Ishikawa (cell line): Measurements from ENCODE around the gene ENO1.
A peak's percentile ranks its signal among the peaks of the same experiment; 100 is the strongest.

ENCODE experiments used
- CEBPB ChIP-seq: IDR thresholded peaks from 2 replicates; pipeline ENCODE4 v1.6.1; 2012
- CREB1 ChIP-seq: IDR thresholded peaks from 2 replicates; pipeline ENCODE4 v1.6.1; 2012; ENCODE audit warnings: low read depth
- EGR1 ChIP-seq: IDR thresholded peaks from 2 replicates; pipeline ENCODE4 v1.6.1; 2012
- EP300 ChIP-seq: IDR thresholded peaks from 2 replicates; pipeline ENCODE4 v1.6.1; 2012; ENCODE audit warnings: borderline replicate concordance
- FOXM1 ChIP-seq: IDR thresholded peaks from 2 replicates; pipeline ENCODE4 v1.6.1; 2012; ENCODE audit warnings: low read depth, borderline replicate concordance
- NFIC ChIP-seq: IDR thresholded peaks from 2 replicates; pipeline ENCODE4 v1.6.1; 2012
- RAD21 ChIP-seq: IDR thresholded peaks from 2 replicates; pipeline ENCODE4 v1.6.1; 2012; ENCODE audit warnings: low read depth
- TAF1 ChIP-seq: IDR thresholded peaks from 2 replicates; pipeline ENCODE4 v1.6.1; 2012; ENCODE audit warnings: low read depth, mild to moderate bottlenecking
- TCF12 ChIP-seq: IDR thresholded peaks from 2 replicates; pipeline ENCODE4 v1.6.1; 2012; ENCODE audit warnings: low read depth
- TEAD4 ChIP-seq: IDR thresholded peaks from 2 replicates; pipeline ENCODE4 v1.6.1; 2012
- YY1 ChIP-seq: IDR thresholded peaks from 2 replicates; pipeline ENCODE4 v1.6.1; 2012; ENCODE audit warnings: low read depth
- ZBTB7A ChIP-seq: IDR thresholded peaks from 2 replicates; pipeline ENCODE4 v1.6.1; 2012; ENCODE audit warnings: low read depth
- TF ChIP-seq, protein P1 (sequence below): IDR thresholded peaks from 2 replicates; pipeline ENCODE4 v1.6.1; 2012
- TF ChIP-seq, protein P2 (sequence below): IDR thresholded peaks from 2 replicates; pipeline ENCODE4 v1.6.1; 2012
- TF ChIP-seq, protein P3 (sequence below): IDR thresholded peaks from 2 replicates; pipeline ENCODE4 v1.6.1; 2012; ENCODE audit warnings: low read depth, mild to moderate bottlenecking

Gene ENO1

DNA sequence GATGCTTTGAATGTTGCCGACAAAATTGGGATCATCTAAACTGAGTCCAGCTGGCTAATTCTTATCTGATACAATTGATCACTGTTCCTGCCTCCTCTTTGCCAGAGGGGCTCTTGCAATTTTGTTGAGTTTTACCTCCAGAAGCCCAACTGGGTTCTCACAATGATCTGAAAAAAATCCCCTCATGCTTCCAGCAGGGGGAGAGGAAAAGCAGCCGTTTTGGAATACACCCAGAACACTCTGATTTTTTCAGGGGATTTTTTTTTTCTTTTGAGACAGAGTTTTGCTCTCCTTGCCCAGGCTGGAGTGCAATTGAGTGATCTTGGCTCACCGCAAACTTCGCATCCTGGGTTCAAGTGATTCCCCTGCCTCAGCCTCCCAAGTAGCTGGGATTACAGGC, 47.1 kb downstream of the ENO1 start:
- no peak for TF ChIP-seq YY1
- no peak for TF ChIP-seq EGR1

DNA sequence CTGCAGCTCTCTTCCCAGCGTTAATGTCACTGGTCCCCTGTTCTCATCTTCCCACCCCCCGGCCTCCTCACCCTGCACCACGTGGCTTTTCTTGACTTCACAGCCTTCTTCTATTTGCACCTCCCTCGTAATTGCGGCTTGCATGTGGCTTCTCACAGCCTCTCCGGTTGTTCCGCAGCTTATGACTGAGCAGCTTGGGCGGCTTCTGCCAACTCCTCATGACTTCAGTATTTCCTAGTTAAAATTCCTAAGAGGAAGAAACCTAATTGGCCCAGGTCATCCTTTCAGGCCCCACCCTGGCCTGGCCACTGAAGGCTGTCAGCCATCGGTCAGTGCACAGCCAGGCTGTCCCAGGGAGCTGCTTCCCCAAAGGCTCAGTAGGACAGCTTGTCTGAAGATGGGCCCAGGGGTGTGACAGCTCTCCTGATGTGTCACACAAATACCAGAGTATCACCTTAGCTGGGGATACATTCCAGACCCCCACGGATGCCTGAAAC, 52.5 kb downstream of the ENO1 start:
- TF ChIP-seq EP300 (no peak), CEBPB (no peak), FOXM1 (no peak), CREB1 (no peak), NFIC (no peak), TAF1 (no peak), YY1 (no peak), TEAD4 (no peak)
- TF ChIP-seq, protein P1, sequence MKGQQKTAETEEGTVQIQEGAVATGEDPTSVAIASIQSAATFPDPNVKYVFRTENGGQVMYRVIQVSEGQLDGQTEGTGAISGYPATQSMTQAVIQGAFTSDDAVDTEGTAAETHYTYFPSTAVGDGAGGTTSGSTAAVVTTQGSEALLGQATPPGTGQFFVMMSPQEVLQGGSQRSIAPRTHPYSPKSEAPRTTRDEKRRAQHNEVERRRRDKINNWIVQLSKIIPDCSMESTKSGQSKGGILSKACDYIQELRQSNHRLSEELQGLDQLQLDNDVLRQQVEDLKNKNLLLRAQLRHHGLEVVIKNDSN, result no peak
- TF ChIP-seq, protein P2, sequence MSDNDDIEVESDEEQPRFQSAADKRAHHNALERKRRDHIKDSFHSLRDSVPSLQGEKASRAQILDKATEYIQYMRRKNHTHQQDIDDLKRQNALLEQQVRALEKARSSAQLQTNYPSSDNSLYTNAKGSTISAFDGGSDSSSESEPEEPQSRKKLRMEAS, result no peak

DNA sequence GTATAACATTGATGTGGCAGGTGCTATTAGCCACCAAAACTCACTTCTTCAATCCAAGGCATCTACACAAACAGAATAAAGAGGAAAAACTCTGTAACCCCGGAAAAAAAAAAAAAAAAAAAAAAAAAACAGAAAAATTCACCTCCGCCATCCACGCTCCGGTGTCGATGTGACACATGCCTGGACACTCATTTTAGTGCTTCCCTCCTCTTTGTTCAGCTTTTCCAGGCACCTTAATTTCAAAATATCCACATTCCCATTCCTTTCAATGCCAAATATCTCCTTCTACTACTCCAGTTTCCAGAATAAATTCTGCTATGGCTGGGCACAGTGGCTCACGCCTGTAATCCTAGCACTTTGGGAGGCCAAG, 55.2 kb downstream of the ENO1 start:
- TF ChIP-seq YY1, result no peak

DNA sequence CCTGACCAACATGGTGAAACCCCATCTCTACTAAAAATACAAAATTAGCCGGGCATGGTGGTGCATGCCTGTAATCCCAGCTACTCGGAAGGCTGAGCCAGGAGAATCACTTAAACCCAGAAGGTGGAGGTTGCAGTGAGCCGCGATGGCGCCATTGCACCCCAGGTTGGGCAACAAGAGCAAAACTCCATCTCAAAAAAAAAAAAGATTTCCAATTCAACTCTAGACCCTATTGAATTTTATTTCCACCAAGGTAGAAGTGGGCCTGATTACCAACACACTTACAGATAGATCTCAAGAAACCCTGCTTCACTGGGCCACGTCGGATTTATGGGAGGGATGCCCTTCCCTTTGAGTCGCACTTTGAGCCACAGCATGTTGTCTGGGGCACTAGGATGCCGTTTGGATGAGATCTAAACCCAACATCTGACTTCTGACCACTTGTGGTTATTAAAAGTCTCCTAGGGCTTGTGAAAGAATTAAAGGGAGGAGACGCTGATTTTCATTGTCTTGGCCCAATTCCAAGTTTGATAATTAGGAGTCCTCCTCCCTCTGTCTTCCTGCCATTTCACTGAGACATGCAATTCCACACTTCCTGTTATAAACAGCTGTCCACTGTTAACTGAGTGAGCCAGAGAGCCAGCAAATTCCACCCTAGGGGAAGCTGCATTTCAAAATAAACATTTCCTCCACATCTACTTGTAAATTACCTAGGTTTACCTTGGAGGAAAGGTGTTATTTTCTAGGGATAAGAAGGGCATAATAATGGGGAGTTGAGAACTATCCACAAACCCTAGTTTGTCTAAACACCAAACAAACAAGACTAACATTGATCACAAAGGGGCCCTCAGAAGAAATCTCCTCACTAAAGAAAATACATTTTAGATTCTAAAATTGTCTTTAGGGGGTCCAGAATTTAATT, 55.9 kb downstream of the ENO1 start:
- TF ChIP-seq YY1 (no peak), NFIC (peak; percentile 75), TCF12 (no peak), TEAD4 (no peak), ZBTB7A (no peak), TAF1 (no peak)
- TF ChIP-seq, protein P2, result no peak

DNA sequence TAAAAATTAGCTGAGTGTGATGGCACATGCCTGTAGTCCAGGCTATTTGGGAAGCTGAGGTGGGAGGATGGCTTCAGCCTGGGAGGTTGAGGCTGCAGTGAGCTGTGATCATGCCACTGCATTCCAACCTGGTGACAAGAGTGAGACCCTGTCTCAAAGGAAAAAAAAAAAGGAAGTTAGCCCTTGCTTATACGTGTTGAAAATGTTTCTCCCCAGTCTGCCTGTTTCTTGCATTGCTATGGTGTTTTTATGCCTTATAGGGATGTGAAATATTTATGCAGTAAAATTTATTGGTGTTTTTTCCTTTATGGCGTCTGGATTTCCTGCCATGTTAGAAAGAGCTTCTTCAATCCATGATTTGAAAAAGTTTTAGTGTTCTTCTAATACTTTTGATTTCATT, 57.4 kb downstream of the ENO1 start:
- TF ChIP-seq TEAD4, result 0 out of 2 replicates have a peak, but pooled peaks have one; percentile 10
- TF ChIP-seq EGR1, result no peak

DNA sequence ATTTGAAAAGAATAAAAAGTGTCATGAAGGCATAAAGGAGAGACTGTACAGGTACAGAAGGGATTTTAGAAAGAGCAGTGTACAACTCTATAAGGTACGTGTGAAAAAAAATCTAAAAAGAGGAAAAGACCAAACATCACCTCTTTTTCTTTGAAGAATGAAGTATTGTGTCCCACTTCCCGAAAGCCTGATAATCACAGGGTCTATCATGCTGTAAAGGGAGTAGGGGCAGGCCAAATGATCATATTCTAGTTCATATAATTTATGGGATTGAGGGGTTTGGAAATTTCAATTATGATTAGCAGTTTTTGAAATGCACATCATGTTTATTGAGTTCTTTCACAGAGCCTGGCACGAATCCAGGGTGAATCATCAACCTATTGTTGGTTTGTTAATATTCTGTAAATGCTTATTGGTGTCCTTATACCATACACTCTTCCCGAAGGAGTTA, 60.1 kb downstream of the ENO1 start:
- TF ChIP-seq YY1, result no peak
- TF ChIP-seq ZBTB7A, result no peak
- TF ChIP-seq, protein P2, result no peak
- TF ChIP-seq CREB1, result no peak
- TF ChIP-seq TEAD4, result no peak
- peak; percentile 63 for TF ChIP-seq NFIC

DNA sequence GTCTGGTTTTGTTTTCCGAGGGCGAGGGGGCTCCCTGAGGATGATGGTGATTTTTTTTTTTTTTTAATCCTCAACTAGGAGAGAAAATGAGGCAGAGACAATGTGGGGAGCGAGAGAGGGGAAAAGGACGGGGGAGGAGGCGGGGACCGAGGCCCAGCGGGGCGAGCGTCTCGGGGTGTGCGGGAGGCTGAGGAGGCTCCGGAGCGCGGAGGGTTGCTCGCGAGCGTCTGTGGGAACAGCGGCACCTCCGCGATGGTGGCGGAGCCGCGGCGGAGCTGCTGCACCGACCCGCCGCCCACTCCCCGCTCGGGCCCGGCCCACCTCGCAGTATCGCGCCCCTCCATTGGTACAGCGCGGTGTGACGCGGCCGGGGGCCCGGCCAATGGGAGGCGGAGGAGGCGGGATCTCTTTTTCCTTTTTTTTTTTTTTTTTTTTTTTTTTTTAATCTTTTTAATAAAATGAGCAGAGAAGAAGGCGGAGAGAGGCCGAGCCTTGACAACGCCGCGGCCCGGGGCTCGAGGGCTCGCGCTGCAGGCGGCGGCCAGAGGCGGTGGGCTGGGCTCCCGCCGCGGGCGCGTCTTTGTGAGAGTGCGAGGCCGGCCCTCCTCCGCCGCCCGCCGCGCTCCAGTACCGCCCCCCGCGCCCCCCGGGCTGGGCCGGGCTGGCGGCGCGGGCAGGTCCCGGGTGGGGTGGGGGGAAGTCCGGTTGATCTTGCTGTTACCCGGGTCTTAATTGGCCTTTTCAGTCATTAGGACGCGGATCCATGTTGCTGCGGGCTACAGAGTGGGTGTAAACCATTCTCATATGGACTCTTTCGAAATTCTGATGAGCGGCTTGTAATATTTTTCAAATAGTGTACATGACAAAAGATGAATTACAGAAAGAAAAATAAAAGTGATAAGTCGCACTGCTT, 60.8 kb downstream of the ENO1 start, which contains the start of gene RERE:
Gene RERE (minus strand): TSS at position 229 of the 913 bp plus-strand sequence.
- TF ChIP-seq EGR1, result peak; percentile 77
- no peak for TF ChIP-seq TEAD4
- peak; percentile 75 for TF ChIP-seq YY1
- no peak for TF ChIP-seq TCF12
- no peak for TF ChIP-seq NFIC
- TF ChIP-seq RAD21, result no peak
- TF ChIP-seq TAF1, result peak; percentile 87
- peak; percentile 73 for TF ChIP-seq CREB1
- peak; percentile 81 for TF ChIP-seq ZBTB7A
- TF ChIP-seq, protein P2, result peak; percentile 25
- no peak for TF ChIP-seq EP300

DNA sequence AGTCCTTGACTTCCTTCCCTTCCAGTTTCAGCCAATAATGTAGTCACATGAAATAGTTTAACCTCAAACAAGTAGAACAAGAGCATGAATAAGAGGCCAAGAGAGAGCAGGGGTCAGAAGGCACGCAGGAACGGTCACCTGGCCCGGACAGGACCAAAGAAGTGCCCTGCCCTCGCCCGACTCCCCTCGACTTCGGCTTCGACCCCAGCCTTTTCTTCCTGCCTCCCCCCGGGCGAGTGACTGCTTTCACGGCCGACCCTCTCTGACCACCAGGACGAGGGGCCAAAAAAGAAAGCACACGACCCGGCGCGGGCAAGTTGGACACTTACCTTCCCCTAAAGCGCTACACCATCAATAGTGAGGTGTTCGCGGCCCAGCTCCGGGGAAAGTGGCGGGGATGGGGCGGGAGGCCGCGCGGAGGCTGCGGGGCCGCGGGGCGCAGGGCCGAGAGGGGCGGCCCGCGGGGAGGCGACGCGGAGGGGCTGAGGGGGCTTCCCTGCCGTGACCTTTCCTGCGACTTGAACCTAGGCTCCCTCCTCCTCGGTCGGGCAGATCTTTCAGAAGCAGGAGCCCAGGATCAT, 61.6 kb downstream of the ENO1 start:
- TF ChIP-seq TAF1 (no peak), FOXM1 (no peak), EP300 (no peak), RAD21 (no peak), ZBTB7A (no peak), YY1 (no peak), TEAD4 (no peak)
- TF ChIP-seq, protein P2, result no peak

DNA sequence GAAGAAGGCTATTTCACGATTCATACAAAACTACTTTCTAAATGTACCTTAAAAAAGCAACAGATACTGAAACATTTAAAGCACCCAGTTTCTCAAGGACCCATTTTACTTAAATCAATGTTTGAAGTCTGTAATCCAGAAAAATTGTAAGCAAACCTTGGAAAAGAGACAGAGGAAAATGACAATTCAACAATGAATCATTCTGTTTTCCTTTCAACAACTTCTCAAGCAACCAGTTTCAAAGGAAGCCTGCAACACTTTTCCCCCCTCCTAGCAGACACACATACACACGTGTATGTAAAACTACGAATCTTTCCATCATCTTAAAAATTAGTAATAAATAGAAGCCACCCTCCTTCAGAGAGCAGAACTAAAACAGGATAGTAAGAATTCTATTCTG, 62.2 kb downstream of the ENO1 start:
- TF ChIP-seq CREB1 (no peak), RAD21 (no peak), YY1 (no peak), TAF1 (no peak), FOXM1 (no peak), CEBPB (no peak), TCF12 (no peak), EP300 (no peak)
- TF ChIP-seq, protein P1, result no peak
- TF ChIP-seq, protein P3, sequence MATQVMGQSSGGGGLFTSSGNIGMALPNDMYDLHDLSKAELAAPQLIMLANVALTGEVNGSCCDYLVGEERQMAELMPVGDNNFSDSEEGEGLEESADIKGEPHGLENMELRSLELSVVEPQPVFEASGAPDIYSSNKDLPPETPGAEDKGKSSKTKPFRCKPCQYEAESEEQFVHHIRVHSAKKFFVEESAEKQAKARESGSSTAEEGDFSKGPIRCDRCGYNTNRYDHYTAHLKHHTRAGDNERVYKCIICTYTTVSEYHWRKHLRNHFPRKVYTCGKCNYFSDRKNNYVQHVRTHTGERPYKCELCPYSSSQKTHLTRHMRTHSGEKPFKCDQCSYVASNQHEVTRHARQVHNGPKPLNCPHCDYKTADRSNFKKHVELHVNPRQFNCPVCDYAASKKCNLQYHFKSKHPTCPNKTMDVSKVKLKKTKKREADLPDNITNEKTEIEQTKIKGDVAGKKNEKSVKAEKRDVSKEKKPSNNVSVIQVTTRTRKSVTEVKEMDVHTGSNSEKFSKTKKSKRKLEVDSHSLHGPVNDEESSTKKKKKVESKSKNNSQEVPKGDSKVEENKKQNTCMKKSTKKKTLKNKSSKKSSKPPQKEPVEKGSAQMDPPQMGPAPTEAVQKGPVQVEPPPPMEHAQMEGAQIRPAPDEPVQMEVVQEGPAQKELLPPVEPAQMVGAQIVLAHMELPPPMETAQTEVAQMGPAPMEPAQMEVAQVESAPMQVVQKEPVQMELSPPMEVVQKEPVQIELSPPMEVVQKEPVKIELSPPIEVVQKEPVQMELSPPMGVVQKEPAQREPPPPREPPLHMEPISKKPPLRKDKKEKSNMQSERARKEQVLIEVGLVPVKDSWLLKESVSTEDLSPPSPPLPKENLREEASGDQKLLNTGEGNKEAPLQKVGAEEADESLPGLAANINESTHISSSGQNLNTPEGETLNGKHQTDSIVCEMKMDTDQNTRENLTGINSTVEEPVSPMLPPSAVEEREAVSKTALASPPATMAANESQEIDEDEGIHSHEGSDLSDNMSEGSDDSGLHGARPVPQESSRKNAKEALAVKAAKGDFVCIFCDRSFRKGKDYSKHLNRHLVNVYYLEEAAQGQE, result no peak
